Measurements from ENCODE around the gene FARP1.
"Not testable (repeated sequence)": the region's sequence is repeated elsewhere in the genome, so short reads cannot be mapped to it uniquely, and the experiment has no call there.

The FARP1 gene

DNA sequence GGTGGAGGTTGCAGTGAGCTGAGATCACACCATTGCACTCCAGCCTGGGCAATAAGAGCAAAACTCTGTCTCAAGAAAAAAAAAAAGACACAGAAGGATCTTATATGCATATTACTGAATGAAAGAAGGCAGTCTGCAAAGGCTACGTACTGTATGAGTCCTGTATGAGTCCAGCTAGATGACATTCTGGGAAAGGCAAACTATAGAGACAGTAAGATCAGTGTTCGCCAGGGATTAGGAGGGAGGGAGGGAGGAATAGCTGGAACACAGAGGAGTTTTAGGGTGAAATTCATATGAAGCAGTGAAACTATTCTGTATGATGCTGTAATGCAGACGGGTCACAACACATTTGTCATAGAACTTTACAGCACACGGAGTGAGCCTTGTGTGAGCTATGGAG, 200.1 kb downstream of the FARP1 start:
- DNase-seq = no peak

DNA sequence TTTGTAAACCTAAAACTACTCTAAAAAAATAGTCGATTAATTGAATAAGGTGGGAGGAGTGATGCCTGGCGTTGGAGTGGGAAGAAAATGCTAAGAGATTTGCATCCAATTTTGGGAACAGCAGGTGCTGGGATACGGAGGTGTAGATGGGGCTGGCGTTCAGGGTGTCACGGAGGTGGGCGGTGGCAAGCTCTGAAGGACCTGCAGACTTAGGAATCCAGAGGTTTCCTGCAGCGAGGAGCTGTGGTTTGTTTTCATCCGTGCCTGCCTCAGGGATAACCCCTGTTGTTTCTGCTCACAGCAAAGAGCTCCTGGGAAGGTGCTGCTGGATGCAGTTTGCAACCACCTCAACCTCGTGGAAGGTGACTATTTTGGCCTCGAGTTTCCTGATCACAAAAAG, 200.6 kb downstream of the FARP1 start:
- DNase-seq = no peak

DNA sequence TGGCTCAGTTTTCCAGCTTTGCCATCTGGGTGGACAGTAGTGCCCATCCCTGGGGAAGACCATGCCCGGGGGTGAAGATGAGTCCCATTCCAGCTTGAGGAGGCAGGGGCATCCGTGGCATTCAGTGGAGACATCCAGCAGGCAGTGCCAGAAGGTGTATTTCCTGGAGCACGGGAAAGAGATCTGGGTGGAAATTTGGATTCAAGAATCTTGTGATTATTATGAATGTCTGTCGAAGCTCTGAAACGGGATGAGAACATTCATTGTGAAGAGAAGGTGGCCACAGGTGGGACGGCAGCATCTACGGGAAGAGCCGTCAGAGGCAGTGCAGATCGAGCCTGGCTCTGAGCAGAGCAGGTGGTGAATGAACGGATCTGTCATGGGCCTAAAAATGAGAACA, 201.5 kb downstream of the FARP1 start:
- DNase-seq = no peak

DNA sequence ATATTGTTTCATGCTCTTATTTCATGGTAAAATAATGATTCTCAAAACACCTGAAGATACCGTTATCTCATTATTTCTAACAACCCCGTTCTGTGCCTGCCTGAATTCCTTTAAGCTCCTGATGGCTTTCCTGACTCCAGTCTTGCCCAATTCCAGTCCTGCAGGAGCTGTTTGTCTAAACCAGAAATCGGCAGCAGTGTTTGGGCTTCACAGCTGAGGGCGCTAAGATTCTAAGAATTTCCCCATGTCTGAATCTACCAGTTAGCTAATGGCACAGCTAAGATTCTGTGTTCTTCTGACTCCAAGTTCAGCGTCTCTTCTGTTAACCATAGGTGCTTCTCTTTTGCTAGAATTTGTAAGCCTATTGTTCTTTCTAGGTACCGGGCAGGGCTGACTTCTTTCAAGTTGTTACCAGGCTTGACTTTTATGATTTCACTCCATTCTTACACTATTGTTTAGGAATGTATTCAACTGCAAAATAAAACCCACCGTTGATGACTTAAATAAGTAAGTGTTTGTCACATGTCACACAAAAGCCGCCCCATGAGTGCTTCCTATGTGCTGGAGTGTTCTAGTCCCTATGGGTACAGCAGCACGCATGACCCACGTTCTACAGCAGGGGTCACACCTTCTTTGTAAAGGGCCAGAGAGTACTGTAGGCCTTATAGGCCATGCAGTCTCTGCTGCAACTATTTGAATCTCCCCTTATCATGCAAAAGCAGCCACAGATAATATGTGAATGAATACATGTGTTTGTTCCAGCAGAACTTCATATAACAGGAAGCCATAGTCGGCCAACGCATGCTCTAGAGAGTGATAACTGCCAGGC, 202.4 kb downstream of the FARP1 start:
- DNase-seq = no peak

DNA sequence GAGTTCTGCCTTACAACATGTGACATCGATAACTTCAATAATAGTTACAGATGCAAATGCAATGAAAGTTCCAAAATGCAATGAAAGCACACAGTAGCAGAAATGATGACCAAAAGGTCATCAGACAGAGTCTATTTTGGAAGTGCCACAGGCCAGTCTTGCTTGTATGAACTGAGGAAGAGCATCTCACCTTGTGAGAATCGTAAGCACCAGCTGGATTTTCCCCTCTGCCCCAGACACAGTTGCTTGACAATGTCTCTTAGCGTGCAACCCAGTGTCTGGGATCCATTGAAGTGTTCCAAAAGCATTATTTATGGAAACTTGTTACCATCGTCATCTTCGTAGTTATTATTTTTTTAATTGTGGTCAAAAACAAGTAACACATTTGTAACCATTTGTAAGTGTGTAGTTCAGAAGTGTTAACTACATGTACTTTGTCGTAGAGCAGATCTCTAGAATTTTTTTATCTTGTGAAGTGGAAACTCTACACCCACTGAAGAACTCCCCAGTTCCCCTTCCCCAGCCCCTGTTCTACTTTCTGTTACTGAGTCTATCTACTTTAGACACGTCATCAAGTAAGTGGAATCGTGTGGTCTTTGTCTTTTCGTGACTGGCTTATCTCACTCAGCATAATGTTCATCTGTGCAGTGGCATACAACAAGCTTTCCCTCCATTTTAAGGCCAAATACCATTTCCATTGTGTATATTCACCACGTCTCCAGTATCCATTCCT, 204.2 kb downstream of the FARP1 start:
- DNase-seq = no peak

DNA sequence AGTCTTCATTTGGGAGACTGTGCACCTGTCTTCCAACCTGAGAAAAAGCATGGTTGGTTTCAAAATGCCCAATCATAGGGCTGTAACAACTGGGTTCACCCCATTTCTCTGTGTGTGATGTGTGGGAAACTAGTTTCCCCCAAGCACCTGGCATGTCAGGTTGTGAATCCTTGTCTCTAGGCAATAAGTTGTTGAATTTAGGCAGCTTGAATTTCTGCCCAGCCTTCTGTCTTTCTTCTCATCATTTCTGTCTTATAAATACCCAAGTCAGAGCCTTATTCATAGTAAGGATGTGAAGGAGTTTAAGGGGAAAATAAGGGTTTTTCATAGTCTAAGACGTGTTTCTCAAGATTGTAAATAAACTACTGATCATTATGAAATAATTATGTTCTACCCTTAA, 204.9 kb downstream of the FARP1 start:
- DNase-seq = no peak

DNA sequence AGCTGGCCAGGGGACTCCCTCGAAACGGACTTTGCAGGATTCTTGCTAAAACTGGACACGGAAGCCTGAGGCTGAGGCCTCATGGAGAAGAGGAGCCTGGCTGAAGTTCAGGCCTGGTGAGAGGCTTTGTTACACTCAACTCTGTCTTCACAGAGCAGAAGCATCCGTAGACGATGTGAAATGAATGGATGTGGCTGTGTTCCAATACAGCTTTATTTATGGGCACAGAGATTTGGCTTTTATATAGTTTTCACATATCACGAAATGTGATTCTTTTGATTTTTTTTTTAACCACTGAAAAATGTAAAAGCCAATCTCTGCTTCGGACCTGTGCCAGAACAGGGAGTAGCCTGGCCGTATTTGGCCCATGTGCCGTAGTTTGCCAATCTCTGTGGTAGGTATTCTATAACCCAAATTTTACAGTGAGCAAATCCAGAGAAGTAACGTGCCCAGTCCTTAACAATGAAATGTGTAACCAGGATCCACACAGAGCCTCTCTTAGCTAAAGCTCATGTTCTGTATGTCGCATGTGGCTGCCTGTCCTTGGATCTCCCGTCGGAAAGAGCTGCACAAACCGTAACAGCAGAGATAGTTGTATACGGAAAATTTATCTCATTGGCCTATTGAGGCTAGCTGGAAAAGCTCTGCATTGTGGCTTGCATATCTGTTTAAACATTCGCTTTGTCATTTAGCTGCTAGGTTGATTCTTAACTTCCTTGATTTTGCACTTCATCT, 205.7 kb downstream of the FARP1 start:
- no peak for DNase-seq

DNA sequence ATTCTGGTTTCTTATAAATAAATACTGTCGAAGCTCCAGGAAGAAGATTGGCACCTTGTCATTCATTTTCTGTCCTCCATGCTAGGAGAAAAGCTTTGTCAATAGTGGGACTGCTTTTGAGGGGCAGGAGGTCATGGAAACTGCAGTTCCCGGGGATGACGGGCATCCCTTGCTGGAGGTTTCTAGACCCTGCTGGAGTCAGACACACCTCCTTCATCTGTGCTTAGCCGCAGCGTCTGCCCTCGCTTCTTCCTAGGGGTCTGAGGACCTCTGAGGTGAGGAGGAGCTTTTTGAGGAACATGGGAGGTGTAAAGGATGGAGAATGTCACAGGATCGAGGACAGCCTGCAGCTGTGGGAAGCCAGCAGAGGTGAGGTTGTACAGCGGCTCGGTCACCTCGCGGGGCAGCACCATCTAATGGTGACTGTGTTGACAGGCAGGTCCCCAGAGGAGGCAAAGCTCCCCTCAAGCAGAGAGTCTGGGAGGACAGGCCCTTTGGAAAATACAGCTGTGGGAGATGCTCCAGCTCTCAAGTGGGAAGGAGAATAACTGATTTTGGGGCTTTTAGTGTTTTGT, 206.9 kb downstream of the FARP1 start:
- DNase-seq = no peak

DNA sequence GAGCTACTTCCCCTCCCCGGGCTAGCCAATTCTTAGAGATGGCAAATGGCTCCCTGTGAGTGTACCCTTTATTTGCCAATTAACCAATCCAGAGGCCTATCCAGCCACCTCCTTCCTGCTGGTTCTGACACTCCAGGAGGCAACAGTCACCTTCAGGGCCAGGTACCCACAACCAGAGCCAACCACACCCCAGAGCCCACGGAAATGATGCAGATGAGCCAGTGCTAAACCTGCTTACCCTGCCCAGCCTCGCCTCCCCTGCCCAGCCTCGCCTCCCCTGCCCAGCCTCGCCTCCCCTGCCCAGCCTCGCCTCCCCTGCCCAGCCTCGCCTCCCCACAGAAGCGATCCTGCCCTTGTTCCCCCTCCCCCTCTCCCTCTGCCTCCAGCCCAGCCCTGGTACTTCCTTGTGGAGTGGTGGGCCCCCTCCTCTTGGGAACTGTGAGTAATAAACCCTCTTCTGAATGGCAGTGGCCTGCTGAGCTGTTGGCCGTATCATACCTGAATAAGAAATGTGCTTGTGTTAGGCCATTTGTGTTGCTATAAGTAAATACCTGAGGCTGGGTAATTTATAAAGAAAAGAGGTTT, 207.9 kb downstream of the FARP1 start:
- DNase-seq = no peak

DNA sequence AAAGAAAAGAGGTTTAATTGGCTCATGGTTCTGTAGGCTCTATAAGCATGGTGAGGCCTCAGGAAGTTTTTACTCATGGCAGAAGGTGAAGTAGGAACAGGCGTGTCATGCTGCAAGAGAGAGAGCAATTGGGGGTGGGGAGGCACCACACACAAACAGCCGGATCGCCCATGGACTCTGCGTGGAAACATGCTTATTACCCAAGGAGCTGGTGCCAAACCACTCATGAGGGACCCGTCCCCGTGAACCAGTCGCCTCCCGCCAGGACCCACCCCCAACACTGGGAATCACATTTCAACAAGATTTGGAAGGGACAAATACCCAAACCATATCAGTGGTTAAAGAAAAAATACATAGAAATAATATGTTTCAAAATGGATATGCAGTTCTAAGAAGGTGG, 208.7 kb downstream of the FARP1 start:
- no peak for DNase-seq

DNA sequence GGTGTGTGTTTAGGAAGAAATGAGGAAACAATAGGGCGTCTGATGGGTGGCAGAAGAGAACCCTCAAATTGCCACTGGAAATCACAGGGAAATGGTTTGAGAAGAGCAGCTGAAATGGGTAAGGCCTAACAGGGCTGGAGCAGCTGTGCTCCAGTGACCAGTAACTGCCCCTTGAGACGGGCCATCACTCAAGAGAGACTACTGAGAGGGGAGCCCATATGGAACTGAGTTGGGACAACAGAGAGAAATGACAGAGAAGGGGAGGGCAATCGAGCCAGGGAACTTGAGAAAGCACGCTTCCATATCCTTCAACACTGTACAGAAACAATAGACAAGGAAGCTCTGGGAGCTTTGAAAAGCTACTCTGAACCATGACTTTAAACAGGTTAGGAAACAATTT, 209.3 kb downstream of the FARP1 start:
- no peak for DNase-seq

DNA sequence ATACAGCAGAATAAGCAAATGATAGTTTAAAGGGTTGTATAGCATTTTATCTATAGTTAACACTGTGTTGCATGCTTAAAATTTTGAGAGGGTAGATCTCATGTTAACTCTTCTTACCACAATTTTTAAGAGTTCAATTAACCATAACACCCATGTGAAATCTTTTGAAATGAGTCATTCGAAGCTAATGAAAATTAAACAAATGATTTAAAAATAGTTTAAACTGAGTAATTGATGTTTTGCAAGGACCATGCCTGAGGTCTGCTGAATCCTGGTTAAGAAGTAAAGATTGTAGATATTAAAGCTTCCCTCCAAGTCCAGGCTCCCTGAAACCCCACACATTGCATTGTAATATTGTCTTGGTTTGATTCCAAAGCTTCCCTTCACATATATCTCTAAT, 210.9 kb downstream of the FARP1 start:
- DNase-seq = no peak

DNA sequence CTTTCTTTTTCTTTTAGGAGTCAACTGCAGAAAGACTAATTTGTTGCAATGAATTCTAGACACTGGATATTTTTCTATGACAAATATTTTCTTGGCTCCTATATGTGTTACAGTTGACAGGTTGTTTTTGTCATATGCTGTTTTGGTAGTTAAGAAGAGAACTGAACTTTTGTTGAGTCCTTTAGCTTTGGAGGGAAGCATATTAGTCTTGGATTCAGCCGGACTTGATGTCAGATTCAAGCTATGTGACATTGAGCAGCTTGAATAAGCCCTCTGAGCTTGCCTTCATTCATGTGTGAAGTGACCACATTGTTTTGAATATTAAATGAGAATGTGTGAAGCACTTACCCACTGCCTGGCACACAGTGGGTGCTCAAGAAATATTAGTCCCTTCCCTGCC, 216.0 kb downstream of the FARP1 start:
- no peak for DNase-seq

DNA sequence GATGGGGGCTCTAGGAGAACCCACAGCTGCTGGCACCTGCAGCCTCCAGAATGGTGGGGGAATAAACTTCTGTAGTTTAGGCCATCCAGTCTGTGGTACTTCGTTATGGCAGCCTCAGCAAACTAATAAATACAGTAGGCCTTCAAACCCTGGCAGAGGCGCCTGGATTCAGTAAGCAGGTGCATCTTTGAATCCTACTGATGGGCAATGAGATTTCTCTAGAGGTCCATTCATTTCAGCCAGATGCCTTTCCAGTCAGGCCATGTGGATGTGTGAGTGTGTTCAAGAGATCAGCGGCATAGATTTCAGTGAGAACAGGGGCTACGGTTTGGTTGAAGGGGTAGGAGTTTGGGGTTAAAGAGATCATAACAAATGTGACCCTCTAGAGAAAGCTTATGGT, 217.7 kb downstream of the FARP1 start:
- no peak for DNase-seq

DNA sequence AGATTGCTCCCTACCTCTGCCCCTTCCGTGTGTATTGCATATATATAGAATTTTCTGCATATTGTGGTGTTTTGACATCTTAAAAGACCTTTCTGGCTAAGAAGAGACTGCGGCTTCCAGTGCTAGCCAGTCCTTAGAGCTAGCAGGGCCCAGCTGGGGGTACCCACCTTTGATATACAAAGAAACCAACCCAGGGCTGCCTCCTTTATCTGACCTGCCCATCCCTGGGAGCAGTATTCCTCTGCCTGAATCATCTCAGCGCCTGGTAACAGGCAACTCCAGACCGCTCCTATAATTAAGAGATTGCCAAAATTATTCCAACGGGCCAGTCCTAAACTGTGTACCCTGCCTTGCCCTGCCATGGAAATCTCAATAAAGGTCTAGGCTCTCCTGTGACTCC, 220.4 kb downstream of the FARP1 start:
- no peak for DNase-seq

DNA sequence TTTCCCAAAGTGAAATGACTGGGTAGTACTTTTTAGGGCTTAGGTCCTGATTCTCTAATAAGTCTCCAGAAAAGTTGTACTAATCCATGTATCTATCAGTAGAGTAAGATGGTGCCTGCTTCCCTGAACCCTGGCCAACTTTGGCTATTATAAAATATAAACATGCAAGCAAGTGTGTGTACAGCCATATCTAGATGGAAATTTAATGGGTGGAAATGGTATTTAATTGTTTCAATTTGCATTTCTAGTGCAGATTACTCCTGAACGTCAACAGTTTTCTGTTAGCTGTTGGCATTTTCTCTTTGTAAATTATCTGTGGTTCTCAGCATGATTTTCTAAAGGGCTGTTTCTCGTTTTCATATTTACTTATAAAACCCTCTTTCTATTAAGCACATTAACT, 221.3 kb downstream of the FARP1 start:
- DNase-seq = no peak

DNA sequence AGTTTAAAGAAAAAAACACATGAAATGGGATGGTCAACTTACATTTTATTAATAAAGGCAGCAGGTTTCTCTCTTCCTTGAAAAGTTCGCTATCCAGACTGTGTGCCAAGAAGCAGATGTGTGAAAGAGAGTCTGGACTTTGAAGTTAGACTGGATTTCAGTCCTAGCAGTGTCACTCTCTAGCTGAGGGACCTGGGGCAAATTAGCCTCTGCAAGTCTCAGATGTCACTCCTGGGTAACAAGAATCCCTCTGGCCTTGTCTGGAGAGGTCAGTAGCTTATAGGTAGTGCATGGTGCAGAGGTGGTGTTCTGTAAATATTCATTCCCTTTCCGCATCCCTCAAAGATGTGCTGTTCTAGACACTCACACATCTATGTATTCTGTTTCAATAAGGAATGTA, 221.8 kb downstream of the FARP1 start:
- DNase-seq = no peak

DNA sequence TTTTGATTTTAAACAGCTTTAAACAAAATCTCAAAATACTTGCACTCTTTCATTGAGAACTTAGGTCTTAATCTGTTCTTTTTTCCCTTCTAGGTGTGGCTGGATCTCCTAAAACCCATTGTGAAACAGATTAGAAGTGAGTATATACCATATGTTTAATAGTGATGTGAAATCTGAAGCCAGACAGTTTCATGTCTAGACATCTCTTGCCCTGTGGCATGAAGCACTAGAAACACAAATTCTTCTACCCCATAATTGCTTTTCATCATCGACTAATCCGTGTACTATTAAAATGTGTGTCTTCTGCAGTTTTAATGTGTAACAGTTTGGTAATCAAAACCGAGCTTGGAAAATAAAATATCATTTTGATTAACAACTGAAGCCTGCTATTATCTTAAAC, 222.4 kb downstream of the FARP1 start:
- DNase-seq = no peak

DNA sequence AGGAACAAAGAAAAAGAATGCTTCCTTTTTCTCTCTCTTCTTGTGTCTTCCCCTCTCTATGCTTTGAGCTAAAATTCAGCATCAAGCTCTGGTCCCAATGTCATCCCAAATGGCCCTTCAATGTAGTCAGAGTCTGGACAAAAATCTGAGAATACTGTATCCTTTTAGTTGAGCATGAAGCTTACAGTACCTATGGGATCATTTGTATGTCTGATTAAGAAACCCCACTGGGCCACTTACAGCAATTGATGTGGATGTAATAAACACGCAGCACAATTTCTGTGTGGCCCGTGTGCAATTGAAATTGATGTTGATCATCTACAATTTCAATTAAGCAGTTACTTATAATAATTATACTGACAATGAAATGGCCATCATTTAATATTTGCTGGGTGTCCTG, 223.1 kb downstream of the FARP1 start:
- DNase-seq = no peak

DNA sequence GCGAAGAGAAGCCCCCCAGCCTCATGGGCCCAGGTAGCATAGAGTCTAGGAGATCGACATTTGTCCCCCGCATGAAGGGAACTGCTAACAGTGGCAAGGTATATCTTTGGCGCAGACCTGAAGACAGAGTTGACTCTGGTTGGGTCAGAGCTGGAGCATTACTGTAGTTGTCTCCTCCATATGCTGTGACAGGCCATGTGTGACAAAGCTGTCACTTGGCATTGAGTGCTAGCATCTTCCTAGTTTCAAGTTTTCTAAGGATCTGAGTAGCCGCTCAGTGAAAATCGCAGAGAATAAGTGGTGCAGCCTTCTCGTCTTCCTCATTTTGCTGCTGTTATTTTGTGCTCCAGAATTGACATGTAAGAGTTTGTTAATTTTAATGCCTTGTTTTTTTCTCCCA, 223.5 kb downstream of the FARP1 start:
- DNase-seq = no peak

DNA sequence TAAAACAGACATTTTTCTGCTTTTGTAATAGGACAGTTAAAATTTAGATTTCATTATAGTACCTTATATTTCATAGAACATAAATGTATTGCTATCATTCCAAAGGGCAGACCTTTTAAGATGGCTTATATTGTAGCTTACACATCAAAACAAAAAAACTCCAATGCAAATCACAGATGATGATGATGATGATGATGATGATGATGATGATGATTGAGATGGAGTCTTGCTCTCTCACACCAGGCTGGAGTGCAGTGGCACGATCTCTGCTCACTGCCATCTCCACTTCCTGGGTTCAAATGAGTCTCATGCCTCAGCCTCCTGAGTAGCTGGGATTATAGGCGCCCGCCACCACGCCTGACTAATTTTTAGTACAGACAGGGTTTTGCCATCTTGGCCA, 224.1 kb downstream of the FARP1 start:
- DNase-seq = no peak

DNA sequence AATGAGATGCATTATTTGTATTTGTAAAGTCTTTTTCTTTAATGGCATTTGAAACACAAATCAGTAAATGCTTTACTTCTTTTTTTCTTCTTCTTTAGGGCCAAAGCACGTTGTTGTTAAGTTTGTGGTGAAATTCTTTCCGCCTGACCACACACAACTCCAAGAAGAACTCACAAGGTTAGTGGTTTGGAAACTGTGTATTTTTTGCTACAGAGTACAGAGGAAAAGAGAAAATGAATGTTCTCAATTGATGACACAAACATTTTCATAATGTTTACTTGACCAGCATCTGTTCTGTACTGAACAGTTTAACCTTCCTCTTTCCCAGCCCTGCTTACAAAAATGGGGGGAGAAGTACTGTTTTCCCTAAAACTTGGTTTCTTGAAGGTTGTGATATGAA, 225.1 kb downstream of the FARP1 start:
- DNase-seq = no peak

DNA sequence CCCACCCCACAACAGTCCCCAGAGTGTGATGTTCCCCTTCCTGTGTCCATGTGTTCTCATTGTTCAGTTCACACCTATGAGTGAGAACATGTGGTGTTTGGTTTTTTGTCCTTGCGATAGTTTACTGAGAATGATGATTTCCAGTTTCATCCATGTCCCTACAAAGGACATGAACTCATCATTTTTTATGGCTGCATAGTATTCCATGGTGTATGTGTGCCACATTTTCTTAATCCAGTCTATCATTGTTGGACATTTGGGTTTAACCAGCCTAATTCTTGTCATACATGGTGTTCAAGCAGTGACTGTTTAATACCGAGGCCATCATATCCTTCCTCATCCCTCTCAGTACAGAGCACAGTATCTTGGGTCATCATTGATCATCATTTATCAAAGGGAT, 226.6 kb downstream of the FARP1 start:
- not testable (repeated sequence) for DNase-seq

All from CD4-positive, alpha-beta T cell treated with Interleukin-4 for 1 hour (primary cell).